ENCODE results near the gene METAP2.

DNA sequence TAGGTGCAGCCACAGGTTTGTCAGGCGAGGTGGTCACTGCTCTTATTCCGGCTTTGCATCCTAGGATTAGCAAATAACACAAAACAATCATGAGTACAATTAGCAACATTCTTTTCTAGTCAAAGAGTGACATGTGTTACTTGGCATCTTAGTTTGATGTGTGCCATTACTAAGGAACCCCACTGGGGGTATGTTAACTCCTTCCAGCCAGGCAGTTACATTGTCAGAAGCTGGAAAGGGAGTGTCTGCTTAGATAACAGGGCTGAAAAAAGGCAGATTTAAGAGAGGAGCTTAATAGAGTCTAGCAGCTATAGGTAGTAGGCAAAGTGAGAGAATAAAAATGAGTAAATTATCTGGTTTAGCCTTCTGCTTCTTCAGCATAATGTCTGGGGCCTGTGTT is 30.5 kb upstream of the METAP2 start:
- TF ChIP-seq CTCF (IDR thresholded peaks at IDR 0.05) (no peak), POLR2A (IDR thresholded peaks at IDR 0.05) (no peak)
